NCI-H187 treated with DMSO at 0.1 percent for 48 hours (cell line): Measurements from ENCODE around the gene PARVA.
"Not testable (repeated sequence)": the region's sequence is repeated elsewhere in the genome, so short reads cannot be mapped to it uniquely, and the experiment has no call there.

Experiments used
- DNase-seq: peaks from one replicate; lab custom pipeline; 2025; lab: John Stamatoyannopoulos, UW

The PARVA gene

DNA sequence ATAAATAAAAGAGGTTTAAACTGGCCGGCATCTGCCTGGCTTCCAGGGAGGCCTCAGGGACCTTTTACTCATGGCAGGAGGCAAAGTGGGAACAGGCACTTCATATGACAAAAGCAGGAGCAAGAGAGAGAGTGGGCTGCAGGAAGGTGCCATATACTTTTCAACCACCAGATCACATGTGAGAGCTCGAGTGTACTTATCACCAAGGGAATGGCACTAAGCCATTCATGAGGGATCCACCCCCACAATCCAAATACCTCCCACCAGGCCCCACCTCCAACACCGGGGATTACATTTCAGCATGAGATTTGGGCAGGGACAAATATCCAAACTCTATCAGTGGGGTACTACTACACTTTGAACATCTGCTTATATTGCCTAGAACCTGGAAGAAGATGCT lies 126.5 kb downstream of the PARVA start:
- DNase-seq, result no peak

- DNase-seq, result no peak
Observed at GRCh38 chr11:12505183-12505582, 127.8 kb downstream of the PARVA start.

DNA sequence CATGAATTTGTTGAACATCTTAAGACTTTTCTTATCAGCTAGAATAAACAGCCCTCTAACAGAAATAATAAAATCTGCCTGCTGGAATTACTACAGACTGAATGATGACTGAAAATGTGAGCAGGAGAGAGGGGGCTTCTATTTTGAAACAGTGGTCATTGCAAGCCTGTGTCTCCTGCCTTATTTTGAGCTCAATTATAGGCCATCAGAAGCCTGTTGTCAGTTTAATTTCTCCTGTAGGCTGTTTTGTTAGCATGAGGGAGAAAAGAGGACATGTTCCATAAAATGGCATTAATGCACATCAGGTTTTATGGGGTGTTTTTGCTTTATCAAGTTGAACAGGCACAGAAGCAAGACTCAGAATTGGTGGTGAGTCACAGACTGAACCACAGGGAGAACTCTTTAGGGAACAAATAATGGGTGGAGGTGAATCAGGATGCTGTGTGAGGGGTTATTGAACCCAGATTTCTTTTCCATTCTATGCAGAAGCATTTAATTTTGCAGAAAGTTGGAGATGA lies 129.1 kb downstream of the PARVA start:
- no peak for DNase-seq

DNA sequence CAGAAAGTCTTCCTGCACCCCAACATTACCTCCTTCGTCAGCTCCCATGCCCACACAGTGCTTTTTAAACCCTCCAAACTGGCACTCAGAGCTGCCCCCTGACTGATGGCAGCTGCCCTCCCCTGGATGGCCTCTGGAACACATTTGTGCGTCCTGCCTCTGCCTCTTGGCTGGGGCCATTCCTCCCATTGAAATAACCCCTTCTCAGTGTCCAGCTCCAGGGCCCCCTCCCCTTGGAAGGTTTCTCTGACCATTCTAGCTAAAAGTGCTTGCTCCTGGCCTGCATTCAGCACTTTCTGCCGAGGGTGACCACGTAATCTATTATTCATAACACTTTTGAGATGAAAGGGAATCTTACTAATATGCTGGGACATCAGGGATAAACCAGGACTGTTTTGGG lies 130.0 kb downstream of the PARVA start:
- no peak for DNase-seq

- DNase-seq, result no peak
Observed at GRCh38 chr11:12508151-12508751, 130.9 kb downstream of the PARVA start.

GRCh38 chr11:12509371-12509770 lies 132.0 kb downstream of the PARVA start:
- DNase-seq, result no peak

- no peak for DNase-seq
Observed at GRCh38 chr11:12512132-12512531, 134.8 kb downstream of the PARVA start.

DNA sequence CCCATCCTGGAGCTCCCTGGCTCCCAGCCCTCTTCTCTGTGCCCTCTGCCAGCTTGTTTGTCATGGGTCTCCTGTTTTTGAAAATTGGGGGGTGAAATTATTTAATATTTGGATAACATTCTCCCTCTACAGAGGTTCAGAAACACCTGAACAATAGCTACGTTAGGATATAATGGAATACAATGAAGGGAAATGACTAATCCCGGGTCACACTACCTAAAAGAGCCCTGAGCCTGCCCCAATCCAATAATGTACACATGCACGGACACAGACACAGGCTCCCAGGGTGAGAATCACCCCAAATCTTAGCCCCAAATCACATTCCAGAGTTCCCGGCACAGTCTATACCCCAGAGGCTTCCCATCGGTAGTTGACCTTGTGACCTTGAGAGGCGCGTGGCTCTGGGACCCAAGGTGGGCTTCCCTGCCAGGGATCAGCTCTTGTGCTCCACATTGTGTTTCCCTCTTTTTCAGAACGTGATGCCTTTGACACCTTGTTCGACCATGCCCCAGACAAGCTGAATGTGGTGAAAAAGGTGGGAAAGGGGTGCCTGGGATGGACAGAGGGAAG lies 135.5 kb downstream of the PARVA start:
- DNase-seq, result no peak

- DNase-seq, result no peak
Observed at GRCh38 chr11:12516387-12517105, 139.2 kb downstream of the PARVA start.

- no peak for DNase-seq
Observed at GRCh38 chr11:12517306-12517705, 139.9 kb downstream of the PARVA start.

DNA sequence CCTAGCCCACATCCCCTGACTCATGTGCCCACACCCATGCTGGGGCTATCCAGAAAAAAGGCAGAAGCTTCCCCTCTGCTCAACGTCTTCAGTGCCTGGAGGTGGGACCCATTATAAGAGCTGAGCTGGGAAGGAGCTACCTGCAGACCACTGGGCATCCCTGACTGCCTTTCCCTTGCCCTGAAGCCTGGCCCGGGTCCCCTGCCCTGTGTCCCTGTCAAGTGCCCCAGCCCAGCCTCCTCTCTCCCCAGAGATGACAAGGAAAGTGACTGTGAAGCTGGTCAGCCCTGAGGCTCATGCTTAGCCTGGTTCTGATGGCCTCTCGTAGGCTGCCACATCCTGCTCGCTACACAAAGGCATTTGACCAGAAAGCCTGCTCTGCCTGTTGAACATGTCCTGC lies 140.4 kb downstream of the PARVA start:
- no peak for DNase-seq

- no peak for DNase-seq
Observed at GRCh38 chr11:12518606-12519385, 141.4 kb downstream of the PARVA start.

DNA sequence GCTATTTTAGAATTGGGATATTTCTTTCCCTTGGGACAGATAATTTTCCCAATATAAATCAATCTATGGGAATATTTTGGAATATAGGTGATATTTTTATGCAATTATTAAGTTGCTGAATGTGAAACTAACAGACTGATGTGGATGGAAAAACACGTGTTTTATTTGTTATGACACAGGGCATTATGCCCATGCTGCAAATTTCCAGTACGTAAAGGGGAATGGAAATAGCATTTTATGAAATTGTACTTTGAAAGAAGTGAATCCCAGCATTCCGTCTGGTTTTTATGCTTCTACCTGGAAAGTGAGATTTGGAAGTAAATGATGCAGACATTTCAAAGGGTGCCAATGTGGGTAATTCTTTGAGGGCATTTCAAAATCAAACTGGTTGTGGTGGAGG lies 142.7 kb downstream of the PARVA start:
- DNase-seq, result no peak

- DNase-seq, result not testable (repeated sequence)
Observed at GRCh38 chr11:12520576-12520975, 143.2 kb downstream of the PARVA start.

- DNase-seq, result no peak
Observed at GRCh38 chr11:12523180-12523924, 146.0 kb downstream of the PARVA start.

GRCh38 chr11:12524865-12525264 lies 147.5 kb downstream of the PARVA start:
- no peak for DNase-seq

- no peak for DNase-seq
Observed at GRCh38 chr11:12525466-12526055, 148.2 kb downstream of the PARVA start.

DNA sequence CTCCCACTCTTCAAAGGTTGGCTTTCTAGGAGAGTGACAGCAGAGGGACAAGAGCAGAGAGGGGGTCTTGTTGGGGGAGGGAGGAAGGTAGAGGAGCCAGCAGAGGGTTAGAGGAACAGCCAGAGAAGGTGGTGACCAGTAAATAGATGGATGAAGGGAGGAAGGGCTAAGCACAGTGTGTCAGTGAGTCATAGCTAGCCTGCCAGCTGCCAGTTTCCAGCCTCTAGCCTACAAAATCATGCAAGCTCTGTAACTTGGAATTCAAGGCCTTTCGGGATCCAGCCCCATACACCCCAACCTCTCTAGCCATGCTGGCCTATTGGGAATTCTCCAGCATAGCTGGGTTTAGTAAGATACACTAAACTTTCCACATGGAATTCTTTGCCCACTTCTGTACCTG lies 149.4 kb downstream of the PARVA start:
- DNase-seq, result no peak

- no peak for DNase-seq
Observed at GRCh38 chr11:12528487-12528886, 151.1 kb downstream of the PARVA start.

- DNase-seq, result no peak
Observed at GRCh38 chr11:12529041-12529440, 151.7 kb downstream of the PARVA start.

DNA sequence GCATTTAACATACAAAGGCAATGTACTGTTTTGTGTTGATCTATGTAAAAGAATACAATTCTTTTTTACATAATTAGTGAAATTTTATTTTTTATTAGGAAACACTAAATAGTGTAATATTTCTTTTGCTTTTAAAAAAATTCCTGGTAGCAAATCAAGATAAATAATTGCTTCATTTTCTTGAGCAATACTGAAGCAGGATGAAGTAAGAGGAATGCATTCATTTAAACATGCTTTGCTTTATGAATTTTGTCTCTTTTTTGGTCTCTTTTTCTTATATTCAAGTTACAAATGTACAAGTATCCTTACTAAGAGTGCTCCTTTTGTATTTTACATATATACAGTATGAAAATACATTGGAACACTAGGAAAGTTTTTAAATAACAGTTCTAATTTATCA lies 152.4 kb downstream of the PARVA start:
- no peak for DNase-seq
